H1 (cell line): ENCODE measurements around the gene TP53I11. TPM values are rescaled to one million over a fixed set of nuclear protein-coding genes. Genes with fewer than 3 reads are reported as not detected.

Experiments
- CTCF ChIA-PET: fragments of 300-600 bp; sonication (Branson Sonifier 250); formaldehyde crosslinking; loops from one replicate; lab custom pipeline; 2021; ENCODE audit not compliant: partially characterized antibody; lab: Charles Lee
- POLR2A ChIA-PET: fragments of 300-600 bp; sonication (Branson Sonifier 250); formaldehyde crosslinking; loops from one replicate; lab custom pipeline; 2021; ENCODE audit warnings: inconsistent platforms; ENCODE audit not compliant: partially characterized antibody; lab: Charles Lee
- DNase-seq, 2 experiments: peaks; one replicate each; pipeline versions ENCODE4 v3.0.0 to v3.0.0-alpha.2; 2010 to 2022; ENCODE audit warnings: low spot score in 2 of 2, low read depth in 1 of 2, mixed read lengths in 1 of 2
- FAIRE-seq: peaks from 2 replicates; lab custom pipeline; 2011; peaks lifted over from hg19 to GRCh38; lab: Jason Lieb, UNC
- H2AFZ ChIP-seq: 2 replicates; pipeline ENCODE4 v1.8.1; 2012; ENCODE audit warnings: low read length, inconsistent platforms
- H2AK5ac ChIP-seq: 2 replicates; pipeline ENCODE4 v1.6.1; 2013; ENCODE audit warnings: low read depth, low read length
- H2BK120ac ChIP-seq: replicated peaks from 2 replicates; pipeline ENCODE3; 2013; ENCODE audit warnings: low read depth, low read length, inconsistent platforms
- H2BK12ac ChIP-seq: 2 replicates; pipeline ENCODE4 v1.6.1; 2013; ENCODE audit warnings: low read depth, low read length
- H2BK15ac ChIP-seq: 2 replicates; pipeline ENCODE4 v1.6.1; 2013; ENCODE audit warnings: low read length
- H2BK20ac ChIP-seq: 2 replicates; pipeline ENCODE4 v1.6.1; 2013; ENCODE audit warnings: low read length
- H2BK5ac ChIP-seq: 2 replicates; pipeline ENCODE4 v1.6.1; 2013; ENCODE audit warnings: low read depth, low read length
- H3K14ac ChIP-seq: 2 replicates; pipeline ENCODE4 v1.6.1; 2013; ENCODE audit warnings: inconsistent platforms; ENCODE audit not compliant: insufficient read length
- H3K18ac ChIP-seq: 2 replicates; pipeline ENCODE4 v1.6.1; 2013; ENCODE audit warnings: low read length; ENCODE audit errors: extremely low read depth
- H3K23ac ChIP-seq: 2 replicates; pipeline ENCODE4 v1.6.1; 2013; ENCODE audit warnings: inconsistent platforms; ENCODE audit not compliant: insufficient read length
- H3K23me2 ChIP-seq: 2 replicates; pipeline ENCODE4 v1.6.1; 2013; ENCODE audit warnings: low read depth, low read length
- H3K27ac ChIP-seq: 2 replicates; pipeline ENCODE4 v1.6.1; 2011; ENCODE audit warnings: low read depth, low read length, inconsistent platforms
- H3K27me3 ChIP-seq, 4 experiments: replicated peaks in 1 of 4; 1 replicate in 1 of 4; 2 replicates in 3 of 4; pipeline versions ENCODE4 v1.6.1 to v1.8.1; 2011 to 2013; ENCODE audit warnings: low read length in 3 of 4, mild to moderate bottlenecking in 3 of 4, inconsistent platforms in 2 of 4, mixed read lengths in 2 of 4, moderate library complexity in 1 of 4; ENCODE audit not compliant: control insufficient read depth in 3 of 4, insufficient read depth in 3 of 4; ENCODE audit errors: extremely low read depth in 1 of 4
- H3K36me3 ChIP-seq, 4 experiments: 2 replicates each; pipeline versions ENCODE4 v1.6.1 to v1.8.1; 2011 to 2013; ENCODE audit warnings: mild to moderate bottlenecking in 4 of 4, low read length in 3 of 4, moderate library complexity in 2 of 4, control low read depth in 1 of 4, inconsistent platforms in 1 of 4; ENCODE audit not compliant: insufficient read depth in 4 of 4, control insufficient read depth in 2 of 4
- H3K4ac ChIP-seq: replicated peaks from 2 replicates; pipeline ENCODE3; 2013; ENCODE audit warnings: low read length, low read depth, mixed read lengths, inconsistent platforms; ENCODE audit not compliant: insufficient read length
- H3K4me1 ChIP-seq, 4 experiments: replicated peaks in 1 of 4; 1 replicate in 1 of 4; 2 replicates in 3 of 4; pipeline versions ENCODE4 v1.6.1 to v1.8.1; 2011 to 2013; ENCODE audit warnings: low read length in 3 of 4, inconsistent platforms in 2 of 4, mixed read lengths in 1 of 4; ENCODE audit not compliant: insufficient read depth in 4 of 4, control insufficient read depth in 3 of 4
- H3K4me2 ChIP-seq, 2 experiments: 2 replicates each; pipeline versions ENCODE4 v1.6.1 to v1.8.1; 2011 to 2013; ENCODE audit warnings: low read depth in 2 of 2, low read length in 2 of 2, control low read depth in 1 of 2, inconsistent platforms in 1 of 2, mild to moderate bottlenecking in 1 of 2; ENCODE audit not compliant: insufficient read depth in 1 of 2
- H3K4me3 ChIP-seq, 4 experiments: fragments of 200-600, 300-600 bp in 1 of 4; sonication (generic), shearing (Covaris generic), sonication (Bioruptor Twin) in 1 of 4; 2 replicates each; pipeline versions ENCODE4 v1.5.1 to v1.8.1; 2011 to 2016; ENCODE audit warnings: low read length in 4 of 4, low read depth in 3 of 4, control low read depth in 2 of 4, inconsistent platforms in 2 of 4, mild to moderate bottlenecking in 2 of 4, mixed read lengths in 1 of 4, moderate library complexity in 1 of 4; ENCODE audit not compliant: insufficient read depth in 2 of 4; ENCODE audit errors: extremely low read depth in 1 of 4
- H3K56ac ChIP-seq: replicated peaks from 2 replicates; pipeline ENCODE3; 2013; ENCODE audit warnings: low read depth, mild to moderate bottlenecking, mixed read lengths, low read length, inconsistent platforms; ENCODE audit not compliant: insufficient read length
- H3K79me1 ChIP-seq: 2 replicates; pipeline ENCODE4 v1.6.1; 2013; ENCODE audit warnings: low read depth, low read length, control low read depth
- H3K79me2 ChIP-seq, 2 experiments: 2 replicates each; pipeline versions ENCODE4 v1.6.1 to v1.8.1; 2012 to 2013; ENCODE audit warnings: low read length in 2 of 2, mild to moderate bottlenecking in 2 of 2, inconsistent platforms in 1 of 2; ENCODE audit not compliant: insufficient read depth in 2 of 2, control insufficient read depth in 1 of 2
- H3K9ac ChIP-seq, 4 experiments: replicated peaks in 1 of 4; 1 replicate in 1 of 4; 2 replicates in 3 of 4; pipeline versions ENCODE4 v1.6.1 to v1.8.1; 2011 to 2013; ENCODE audit warnings: low read depth in 3 of 4, low read length in 3 of 4, control low read depth in 2 of 4, mild to moderate bottlenecking in 2 of 4, moderate library complexity in 2 of 4, inconsistent platforms in 1 of 4; ENCODE audit errors: extremely low read depth in 1 of 4
- H3K9me3 ChIP-seq, 2 experiments: 2 replicates each; pipeline versions ENCODE4 v1.6.1 to v1.8.1; 2012 to 2013; ENCODE audit warnings: mild to moderate bottlenecking in 2 of 2, moderate library complexity in 2 of 2, control low read depth in 1 of 2, inconsistent platforms in 1 of 2, low read depth in 1 of 2, low read length in 1 of 2, mixed read lengths in 1 of 2; ENCODE audit not compliant: insufficient read depth in 2 of 2
- H4K20me1 ChIP-seq, 2 experiments: replicated peaks in 1 of 2; 2 replicates each; pipeline versions ENCODE3 to v1.8.1; 2011 to 2013; ENCODE audit warnings: inconsistent platforms in 2 of 2, low read length in 2 of 2, mild to moderate bottlenecking in 1 of 2; ENCODE audit not compliant: insufficient read depth in 2 of 2, control insufficient read depth in 1 of 2
- H4K5ac ChIP-seq: 2 replicates; pipeline ENCODE4 v1.6.1; 2013; ENCODE audit warnings: low read length, low read depth, mixed read lengths, inconsistent platforms; ENCODE audit not compliant: insufficient read length
- H4K8ac ChIP-seq: 2 replicates; pipeline ENCODE4 v1.8.0; 2013; ENCODE audit warnings: mild to moderate bottlenecking, moderate library complexity, low read length, inconsistent platforms; ENCODE audit not compliant: insufficient read depth; ENCODE audit errors: extremely low read depth
- H4K91ac ChIP-seq: replicated peaks from 2 replicates; pipeline ENCODE3; 2013; ENCODE audit warnings: low read length, mixed read lengths, inconsistent platforms; ENCODE audit not compliant: insufficient read length
- BACH1 ChIP-seq: IDR thresholded peaks from 2 replicates; pipeline ENCODE4 v1.6.1; 2012; ENCODE audit warnings: low read length, improper control_type of control experiment
- BRCA1 ChIP-seq: IDR thresholded peaks from 2 replicates; pipeline ENCODE4 v1.6.1; 2012; ENCODE audit warnings: low read depth, low read length, improper control_type of control experiment
- NANOG ChIP-seq: IDR thresholded peaks from 2 replicates; pipeline ENCODE4 v1.6.1; 2011; ENCODE audit warnings: low read length, low read depth, mild to moderate bottlenecking, inconsistent platforms; ENCODE audit not compliant: insufficient read depth, poor library complexity, severe bottlenecking
- WGBS, 2 experiments: shearing (Covaris generic) in 1 of 2; methylation state at CpG; one replicate each; pipeline versions ENCODE4 v1.1.6 to v1.1.7; 2013 to 2015; ENCODE audit warnings: low lambda C conversion rate in 2 of 2, mixed read lengths in 2 of 2, inconsistent platforms in 1 of 2, low coverage in 1 of 2, missing lambda C conversion rate in 1 of 2; ENCODE audit not compliant: insufficient replicate concordance in 2 of 2, insufficient coverage in 1 of 2, insufficient read length in 1 of 2; ENCODE audit errors: extremely low coverage in 1 of 2, missing lambda C conversion rate in 1 of 2; 5-methylcytosine and 5-hydroxymethylcytosine counted together
- polyA plus RNA-seq, 7 experiments: library from polyadenylated mRNA; depleted of rRNA in 3 of 7; stranded (reverse) in 5 of 7; unstranded in 2 of 7; fragments of >200 nt in 5 of 7; fragments of 200-250 nt in 2 of 7; gene quantifications; 1 replicate in 5 of 7; 2 replicates in 1 of 7; 4 replicates in 1 of 7; pipeline versions ENCODE4 v1.2.1 to v1.2.3, GENCODE V29; 2011 to 2013; ENCODE audit warnings: missing spikeins in 2 of 7, mixed read lengths in 2 of 7
- total RNA-seq: library from RNA; stranded (reverse); fragmentation: NEBNext Ultra II Directional; extraction: Animal tissue kit (Norgen Biotek cat#: 25700); gene quantifications from 2 replicates; pipeline ENCODE4 v1.2.1, GENCODE V29; 2021

TP53I11 gene
- total and polyA plus RNA-seq, 2 of the 8 experiments (the other 6 are each of a cell fraction or from before 2014, with no cell fraction given) = 34.0 to 46.3 TPM

GRCh38 chr11:44987506-44987905, 36.8 kb upstream of the TP53I11 start:
- no peaks in the 10 kb centered on the region for H3K23me2 ChIP-seq
- no peak overlapping the region for H2BK12ac ChIP-seq
- H4K91ac ChIP-seq = no peak overlapping the region
- H3K4me1 ChIP-seq = 0 out of 7 replicates have a peak, but pooled peaks cover 0 to 4% (median under 1%) of the 10 kb centered on the region in 4 experiments
- H3K23ac ChIP-seq = no peak overlapping the region
- TF ChIP-seq NANOG = no peak
- no peak for TF ChIP-seq BRCA1
- TF ChIP-seq BACH1 = no peak
- FAIRE-seq = no peak
- H3K9me3 ChIP-seq = no peaks in the 10 kb centered on the region
- H3K27me3 ChIP-seq = no peaks in the 10 kb centered on the region
- no peak overlapping the region for H2BK5ac ChIP-seq
- H3K36me3 ChIP-seq = no peaks in the 10 kb centered on the region
- H3K9ac ChIP-seq = no peak overlapping the region
- H4K20me1 ChIP-seq = no peaks in the 10 kb centered on the region
- POLR2A ChIA-PET = interaction anchor here (1.3 kb wide), 1 partner anchor 10 kb away, joined by 3 read pairs; no protein-coding TSS in a partner anchor
- H3K14ac ChIP-seq = no peak overlapping the region
- no peak overlapping the region for H2AFZ ChIP-seq
- H4K5ac ChIP-seq = no peak overlapping the region
- no peak overlapping the region for H3K4me2 ChIP-seq
- no peak overlapping the region for H3K4me3 ChIP-seq
- H4K8ac ChIP-seq = no peak overlapping the region
- CTCF ChIA-PET = interaction anchor here (1.4 to 38.2 kb wide), 4 partner anchors 10 to 117 kb away, joined by 8 to 731 read pairs (median 12); no protein-coding TSS in a partner anchor
- H3K18ac ChIP-seq = no peak overlapping the region
- WGBS, 2 experiments = 92% methylated on average over 8 of the region's 10 CpGs; no CpG with 5 or more reads in 1 of the 2 experiments
- H2BK120ac ChIP-seq = no peak overlapping the region
- no peak overlapping the region for H3K4ac ChIP-seq
- H2BK15ac ChIP-seq = no peak overlapping the region
- H2AK5ac ChIP-seq = no peak overlapping the region
- no peak for DNase-seq
- H3K27ac ChIP-seq = no peak overlapping the region
- H3K56ac ChIP-seq = no peak overlapping the region
- no peak overlapping the region for H2BK20ac ChIP-seq
- no peaks in the 10 kb centered on the region for H3K79me2 ChIP-seq
- no peaks in the 10 kb centered on the region for H3K79me1 ChIP-seq
